WTC11 (cell line): Measurements from ENCODE around the gene PHF11. TPM values are rescaled to one million over a fixed set of nuclear protein-coding genes. Genes with fewer than 3 reads are reported as not detected.

Experiments used
- ATAC-seq: fragments of 200-7000 bp; cut with Tn5 transposase; 2 replicates; pipeline ENCODE4 v1.10.0; 2021; ENCODE audit warnings: mild to moderate bottlenecking, moderate library complexity
- CTCF ChIA-PET: fragments of 300-600 bp; sonication (Branson Sonifier 250); formaldehyde crosslinking; loops from one replicate; lab custom pipeline; 2021; ENCODE audit warnings: antibody characterized with exemption; lab: Charles Lee
- POLR2A ChIA-PET: fragments of 350-600 bp; sonication (Branson Sonifier 250); formaldehyde crosslinking; loops from one replicate; lab custom pipeline; 2021; ENCODE audit warnings: antibody characterized with exemption; lab: Charles Lee
- DNase-seq: peaks from one replicate; pipeline ENCODE4 v3.0.0; 2021; ENCODE audit warnings: low spot score
- H3K27ac Mint-ChIP-seq: 2 replicates; pipeline ENCODE4 v1.8.0; 2021; ENCODE audit warnings: mixed read lengths
- H3K27me3 Mint-ChIP-seq: 2 replicates; pipeline ENCODE4 v1.8.0; 2021; ENCODE audit warnings: low read depth, mild to moderate bottlenecking, moderate library complexity, mixed read lengths
- H3K36me3 Mint-ChIP-seq: 2 replicates; pipeline ENCODE4 v1.8.0; 2021; ENCODE audit warnings: mixed read lengths
- H3K4me1 Mint-ChIP-seq: 2 replicates; pipeline ENCODE4 v1.8.0; 2022; ENCODE audit warnings: mixed read lengths
- H3K4me3 Mint-ChIP-seq: 2 replicates; pipeline ENCODE4 v1.8.0; 2021; ENCODE audit warnings: mild to moderate bottlenecking, moderate library complexity, mixed read lengths
- H3K9me3 Mint-ChIP-seq: 2 replicates; pipeline ENCODE4 v1.8.0; 2021; ENCODE audit warnings: mixed read lengths
- ATF6 ChIP-seq: sonication (generic); formaldehyde crosslinking; IDR thresholded peaks from 2 replicates; pipeline ENCODE4 v1.8.1; 2023; ENCODE audit warnings: mild to moderate bottlenecking, missing genetic modification reagents
- E2F1 ChIP-seq: sonication (generic); formaldehyde crosslinking; IDR thresholded peaks from 2 replicates; pipeline ENCODE4 v1.8.0; 2022; ENCODE audit warnings: mild to moderate bottlenecking, missing genetic modification reagents
- FOXK1 ChIP-seq: sonication (generic); formaldehyde crosslinking; IDR thresholded peaks from 2 replicates; pipeline ENCODE4 v1.8.0; 2022; ENCODE audit warnings: mild to moderate bottlenecking, moderate library complexity, missing genetic modification reagents
- FOXP4 ChIP-seq: sonication (generic); formaldehyde crosslinking; IDR thresholded peaks from 2 replicates; pipeline ENCODE4 v1.8.0; 2022; ENCODE audit warnings: mild to moderate bottlenecking, missing genetic modification reagents
- GRHL2 ChIP-seq: fragments of 250-450 bp; sonication (Bioruptor Pico); IDR thresholded peaks from 2 replicates; pipeline ENCODE4 v1.8.0; 2022; ENCODE audit warnings: mild to moderate bottlenecking, moderate library complexity; ENCODE audit not compliant: insufficient replicate concordance, severe bottlenecking
- JUN ChIP-seq: sonication (generic); formaldehyde crosslinking; IDR thresholded peaks from 2 replicates; pipeline ENCODE4 v1.8.0; 2023; ENCODE audit warnings: mild to moderate bottlenecking, missing genetic modification reagents
- SMAD3 ChIP-seq: sonication (generic); formaldehyde crosslinking; IDR thresholded peaks from 2 replicates; pipeline ENCODE4 v1.8.0; 2022; ENCODE audit warnings: missing genetic modification reagents, mild to moderate bottlenecking, borderline replicate concordance
- SMAD4 ChIP-seq: sonication (generic); formaldehyde crosslinking; IDR thresholded peaks from 2 replicates; pipeline ENCODE4 v1.8.0; 2022; ENCODE audit warnings: mild to moderate bottlenecking, missing genetic modification reagents
- SP1 ChIP-seq: sonication (generic); formaldehyde crosslinking; conservative IDR thresholded peaks from 2 replicates; pipeline ENCODE4 v1.8.1; 2022; ENCODE audit warnings: missing genetic modification reagents
- USF1 ChIP-seq: sonication (generic); formaldehyde crosslinking; IDR thresholded peaks from 2 replicates; pipeline ENCODE4 v1.8.0; 2022; ENCODE audit warnings: mild to moderate bottlenecking, missing genetic modification reagents
- ZBTB21 ChIP-seq: sonication (generic); formaldehyde crosslinking; IDR thresholded peaks from 2 replicates; pipeline ENCODE4 v1.8.1; 2023; ENCODE audit warnings: mild to moderate bottlenecking, missing genetic modification reagents, borderline replicate concordance
- ZNF232 ChIP-seq: sonication (generic); formaldehyde crosslinking; IDR thresholded peaks from 2 replicates; pipeline ENCODE4 v1.8.0; 2022; ENCODE audit warnings: mild to moderate bottlenecking, missing genetic modification reagents
- ZNF317 ChIP-seq: sonication (generic); formaldehyde crosslinking; IDR thresholded peaks from 2 replicates; pipeline ENCODE4 v1.8.1; 2023; ENCODE audit warnings: low read depth, mild to moderate bottlenecking, moderate library complexity, missing genetic modification reagents, borderline replicate concordance
- total RNA-seq: library from RNA; stranded (reverse); gene quantifications from 3 replicates; pipeline ENCODE4 v1.2.3, GENCODE V29; 2021
- TF ChIP-seq, protein P1 (sequence below): sonication (generic); formaldehyde crosslinking; IDR thresholded peaks from 2 replicates; pipeline ENCODE4 v1.8.0; 2022; ENCODE audit warnings: mild to moderate bottlenecking, missing genetic modification reagents
- TF ChIP-seq, protein P2 (sequence below): sonication (generic); formaldehyde crosslinking; conservative IDR thresholded peaks from 2 replicates; pipeline ENCODE4 v1.8.1; 2022; ENCODE audit warnings: mild to moderate bottlenecking, missing genetic modification reagents
- TF ChIP-seq, protein P3 (sequence below): fragments of 200-600 bp; IDR thresholded peaks from 2 replicates; pipeline ENCODE4 v1.8.0; 2022; ENCODE audit warnings: antibody characterized with exemption
- TF ChIP-seq, protein P4 (sequence below): sonication (generic); formaldehyde crosslinking; IDR thresholded peaks from 2 replicates; pipeline ENCODE4 v1.8.1; 2023; ENCODE audit warnings: mild to moderate bottlenecking, moderate library complexity, missing genetic modification reagents
- TF ChIP-seq, protein P5 (sequence below): fragments of 250-450 bp; sonication (Bioruptor Pico); IDR thresholded peaks from 2 replicates; pipeline ENCODE4 v1.9.0; 2021; ENCODE audit warnings: moderate library complexity, mild to moderate bottlenecking, inconsistent platforms, borderline replicate concordance
- TF ChIP-seq, protein P6 (sequence below): sonication (generic); formaldehyde crosslinking; IDR thresholded peaks from 2 replicates; pipeline ENCODE4 v1.8.1; 2023; ENCODE audit warnings: mild to moderate bottlenecking, missing genetic modification reagents

The PHF11 gene
- total RNA-seq, 1 experiment from 2014 or later, result 9.3 TPM

DNA sequence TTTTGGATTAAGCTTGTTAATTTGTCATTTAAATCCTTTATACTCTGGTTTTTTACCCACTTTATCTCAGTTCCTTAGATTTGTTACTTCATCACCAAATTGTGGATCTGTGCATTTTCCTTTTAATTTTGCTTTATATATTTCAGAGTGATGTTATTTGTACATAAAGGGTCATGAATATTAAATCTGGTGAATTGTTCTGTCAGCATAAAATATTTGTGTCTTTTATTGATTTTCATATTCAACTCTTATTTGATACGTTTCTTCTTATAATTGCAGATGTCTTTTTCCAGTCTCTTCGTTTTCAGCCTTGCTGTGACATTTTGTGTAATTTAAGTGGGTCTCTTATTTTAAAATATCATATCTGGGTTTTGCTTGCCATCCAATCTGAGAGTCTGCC lies 47.0 kb upstream of the PHF11 start:
- Mint-ChIP-seq H3K27ac (no peak overlapping the region), H3K36me3 (no peaks in the 10 kb centered on the region), H3K4me1 (peaks cover 10% of the 10 kb centered on the region; the same call in 1 of the 2 replicates), H3K4me3 (no peak overlapping the region), H3K9me3 (no peaks in the 10 kb centered on the region), H3K27me3 (no peaks in the 10 kb centered on the region)
- ChIA-PET CTCF (no interaction called here), POLR2A (no interaction called here)
- TF ChIP-seq, protein P1, sequence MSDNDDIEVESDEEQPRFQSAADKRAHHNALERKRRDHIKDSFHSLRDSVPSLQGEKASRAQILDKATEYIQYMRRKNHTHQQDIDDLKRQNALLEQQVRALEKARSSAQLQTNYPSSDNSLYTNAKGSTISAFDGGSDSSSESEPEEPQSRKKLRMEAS, result no peak
- TF ChIP-seq, protein P2, sequence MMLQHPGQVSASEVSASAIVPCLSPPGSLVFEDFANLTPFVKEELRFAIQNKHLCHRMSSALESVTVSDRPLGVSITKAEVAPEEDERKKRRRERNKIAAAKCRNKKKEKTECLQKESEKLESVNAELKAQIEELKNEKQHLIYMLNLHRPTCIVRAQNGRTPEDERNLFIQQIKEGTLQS, result no peak
- TF ChIP-seq ZBTB21 (CRISPR knock-in tag) (no peak), GRHL2 (CRISPR knock-in tag) (no peak), FOXP4 (CRISPR knock-in tag) (no peak), SMAD3 (CRISPR knock-in tag) (no peak), ZNF317 (no peak), ZNF232 (CRISPR knock-in tag) (no peak), FOXK1 (no peak)
- TF ChIP-seq, protein P3, sequence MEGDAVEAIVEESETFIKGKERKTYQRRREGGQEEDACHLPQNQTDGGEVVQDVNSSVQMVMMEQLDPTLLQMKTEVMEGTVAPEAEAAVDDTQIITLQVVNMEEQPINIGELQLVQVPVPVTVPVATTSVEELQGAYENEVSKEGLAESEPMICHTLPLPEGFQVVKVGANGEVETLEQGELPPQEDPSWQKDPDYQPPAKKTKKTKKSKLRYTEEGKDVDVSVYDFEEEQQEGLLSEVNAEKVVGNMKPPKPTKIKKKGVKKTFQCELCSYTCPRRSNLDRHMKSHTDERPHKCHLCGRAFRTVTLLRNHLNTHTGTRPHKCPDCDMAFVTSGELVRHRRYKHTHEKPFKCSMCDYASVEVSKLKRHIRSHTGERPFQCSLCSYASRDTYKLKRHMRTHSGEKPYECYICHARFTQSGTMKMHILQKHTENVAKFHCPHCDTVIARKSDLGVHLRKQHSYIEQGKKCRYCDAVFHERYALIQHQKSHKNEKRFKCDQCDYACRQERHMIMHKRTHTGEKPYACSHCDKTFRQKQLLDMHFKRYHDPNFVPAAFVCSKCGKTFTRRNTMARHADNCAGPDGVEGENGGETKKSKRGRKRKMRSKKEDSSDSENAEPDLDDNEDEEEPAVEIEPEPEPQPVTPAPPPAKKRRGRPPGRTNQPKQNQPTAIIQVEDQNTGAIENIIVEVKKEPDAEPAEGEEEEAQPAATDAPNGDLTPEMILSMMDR, result no peak
- TF ChIP-seq, protein P4, sequence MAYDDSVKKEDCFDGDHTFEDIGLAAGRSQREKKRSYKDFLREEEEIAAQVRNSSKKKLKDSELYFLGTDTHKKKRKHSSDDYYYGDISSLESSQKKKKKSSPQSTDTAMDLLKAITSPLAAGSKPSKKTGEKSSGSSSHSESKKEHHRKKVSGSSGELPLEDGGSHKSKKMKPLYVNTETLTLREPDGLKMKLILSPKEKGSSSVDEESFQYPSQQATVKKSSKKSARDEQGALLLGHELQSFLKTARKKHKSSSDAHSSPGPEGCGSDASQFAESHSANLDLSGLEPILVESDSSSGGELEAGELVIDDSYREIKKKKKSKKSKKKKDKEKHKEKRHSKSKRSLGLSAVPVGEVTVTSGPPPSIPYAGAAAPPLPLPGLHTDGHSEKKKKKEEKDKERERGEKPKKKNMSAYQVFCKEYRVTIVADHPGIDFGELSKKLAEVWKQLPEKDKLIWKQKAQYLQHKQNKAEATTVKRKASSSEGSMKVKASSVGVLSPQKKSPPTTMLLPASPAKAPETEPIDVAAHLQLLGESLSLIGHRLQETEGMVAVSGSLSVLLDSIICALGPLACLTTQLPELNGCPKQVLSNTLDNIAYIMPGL (CRISPR knock-in tag), result no peak
- TF ChIP-seq, protein P5, sequence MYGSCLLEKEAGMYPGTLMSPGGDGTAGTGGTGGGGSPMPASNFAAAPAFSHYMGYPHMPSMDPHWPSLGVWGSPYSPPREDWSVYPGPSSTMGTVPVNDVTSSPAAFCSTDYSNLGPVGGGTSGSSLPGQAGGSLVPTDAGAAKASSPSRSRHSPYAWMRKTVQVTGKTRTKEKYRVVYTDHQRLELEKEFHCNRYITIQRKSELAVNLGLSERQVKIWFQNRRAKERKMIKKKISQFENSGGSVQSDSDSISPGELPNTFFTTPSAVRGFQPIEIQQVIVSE (CRISPR knock-in tag), result no peak
- no peak for DNase-seq
- ATAC-seq, result no peak

DNA sequence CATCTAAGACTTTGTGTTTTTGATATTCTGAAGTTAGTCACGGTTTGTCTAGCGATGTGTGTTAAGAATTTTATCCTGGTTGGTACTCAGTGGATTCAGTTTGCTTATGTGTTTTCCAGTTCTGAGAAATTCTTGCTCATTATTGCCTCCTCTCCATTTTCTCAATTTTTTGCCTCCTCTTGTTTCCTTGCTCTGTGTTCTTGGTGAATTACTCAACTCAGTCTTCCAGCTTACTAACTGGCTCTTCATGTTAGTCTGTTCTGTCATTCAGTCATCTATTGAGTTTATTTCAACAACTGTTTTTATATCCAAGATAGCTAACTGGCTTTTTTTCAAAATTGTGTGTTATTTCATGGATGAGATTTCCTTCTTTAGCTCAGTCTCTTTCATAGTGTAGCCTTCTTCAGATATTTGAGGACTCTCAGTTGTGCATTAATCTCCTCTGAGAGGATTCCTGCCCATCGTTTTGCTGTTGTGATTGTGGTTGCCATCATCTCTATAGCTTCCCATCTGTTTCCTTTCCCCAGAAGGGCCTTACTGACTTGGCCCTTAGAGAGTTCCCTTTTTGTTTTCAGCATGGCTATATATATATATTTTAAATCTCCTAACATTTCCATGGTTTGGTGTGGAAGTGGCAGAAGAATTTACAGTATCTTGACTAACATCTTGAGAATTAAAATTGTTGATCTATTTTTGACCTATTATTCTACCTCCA lies 45.5 kb upstream of the PHF11 start:
- H3K4me3 Mint-ChIP-seq, result no peak overlapping the region
- DNase-seq (no peak), ATAC-seq (no peak)
- no peak overlapping the region; the same call in 1 of the 2 replicates for H3K27ac Mint-ChIP-seq
- CTCF ChIA-PET, result no interaction called here
- no peaks in the 10 kb centered on the region for H3K27me3 Mint-ChIP-seq
- no peaks in the 10 kb centered on the region for H3K9me3 Mint-ChIP-seq
- POLR2A ChIA-PET, result no interaction called here
- peaks cover 3% of the 10 kb centered on the region; the same call in 1 of the 2 replicates for H3K4me1 Mint-ChIP-seq
- H3K36me3 Mint-ChIP-seq, result no peaks in the 10 kb centered on the region
- TF ChIP-seq JUN (CRISPR knock-in tag), result no peak
- no peak for TF ChIP-seq USF1 (CRISPR knock-in tag)
- TF ChIP-seq SP1, result no peak
- TF ChIP-seq, protein P6, sequence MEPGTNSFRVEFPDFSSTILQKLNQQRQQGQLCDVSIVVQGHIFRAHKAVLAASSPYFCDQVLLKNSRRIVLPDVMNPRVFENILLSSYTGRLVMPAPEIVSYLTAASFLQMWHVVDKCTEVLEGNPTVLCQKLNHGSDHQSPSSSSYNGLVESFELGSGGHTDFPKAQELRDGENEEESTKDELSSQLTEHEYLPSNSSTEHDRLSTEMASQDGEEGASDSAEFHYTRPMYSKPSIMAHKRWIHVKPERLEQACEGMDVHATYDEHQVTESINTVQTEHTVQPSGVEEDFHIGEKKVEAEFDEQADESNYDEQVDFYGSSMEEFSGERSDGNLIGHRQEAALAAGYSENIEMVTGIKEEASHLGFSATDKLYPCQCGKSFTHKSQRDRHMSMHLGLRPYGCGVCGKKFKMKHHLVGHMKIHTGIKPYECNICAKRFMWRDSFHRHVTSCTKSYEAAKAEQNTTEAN, result no peak
- no peak for TF ChIP-seq ZBTB21 (CRISPR knock-in tag)
- no peak for TF ChIP-seq ATF6 (CRISPR knock-in tag)
- TF ChIP-seq E2F1, result no peak
- no peak for TF ChIP-seq SMAD4 (CRISPR knock-in tag)
